HG02678 (cell line): ENCODE results near the gene SVIP.

Experiments used
- ATAC-seq: cut with Tn5 transposase; IDR thresholded peaks from one replicate; pipeline ENCODE4 v1.9.1; 2021; ENCODE audit warnings: mild to moderate bottlenecking, moderate library complexity; ENCODE audit not compliant: unreplicated experiment

The SVIP gene

GRCh38 chr11:22795914-22796313 is 33.7 kb downstream of the SVIP start:
- no peak for ATAC-seq

DNA sequence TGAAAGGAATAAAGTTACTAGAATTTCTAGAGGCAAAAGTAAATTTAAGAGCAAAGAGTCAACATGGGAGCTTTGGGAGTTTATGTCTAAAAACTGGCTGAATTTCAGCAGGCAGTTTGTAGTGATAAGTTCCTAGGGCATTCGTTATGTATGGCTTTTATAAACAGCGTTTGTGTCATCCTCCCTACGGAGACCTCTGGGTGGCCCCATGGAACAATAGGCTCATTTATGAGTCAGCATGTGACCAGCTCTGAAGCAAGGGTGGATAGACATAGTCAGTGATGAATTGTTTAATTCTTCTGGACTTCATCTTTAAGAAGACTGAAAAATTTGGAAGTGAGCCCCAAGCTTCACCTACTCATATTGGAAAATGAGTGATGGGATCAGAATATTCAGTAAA is 37.1 kb downstream of the SVIP start:
- no peak for ATAC-seq

DNA sequence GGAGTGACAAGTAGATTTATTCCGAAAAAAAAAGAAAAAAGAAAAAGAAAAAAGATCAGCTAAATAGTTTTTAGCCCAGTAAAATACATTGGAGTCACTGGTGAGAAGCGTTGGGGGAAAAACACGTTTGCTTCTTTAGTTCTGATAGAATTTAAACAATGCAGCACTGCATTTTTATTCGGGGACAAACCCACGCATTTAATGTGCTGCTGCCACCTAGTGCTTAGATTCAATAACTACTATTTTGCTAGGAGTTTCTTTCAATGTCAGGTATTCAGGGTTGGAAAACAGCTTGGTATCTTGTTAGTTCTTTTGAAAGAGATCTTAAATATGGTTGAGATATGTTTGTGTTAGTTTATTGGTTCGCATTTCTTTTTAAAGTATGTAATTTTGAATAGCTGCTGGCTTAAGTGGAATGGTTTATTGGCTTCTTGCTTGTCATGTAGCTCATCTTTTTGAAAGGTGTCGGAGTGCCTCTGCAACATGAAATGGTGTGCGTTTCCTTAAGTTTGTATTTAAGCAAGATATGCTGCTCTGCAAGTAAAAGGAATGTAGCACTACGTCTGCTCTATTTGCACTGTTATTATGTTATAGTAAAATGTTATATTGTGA is 41.9 kb downstream of the SVIP start:
- peak; percentile 35 for ATAC-seq

DNA sequence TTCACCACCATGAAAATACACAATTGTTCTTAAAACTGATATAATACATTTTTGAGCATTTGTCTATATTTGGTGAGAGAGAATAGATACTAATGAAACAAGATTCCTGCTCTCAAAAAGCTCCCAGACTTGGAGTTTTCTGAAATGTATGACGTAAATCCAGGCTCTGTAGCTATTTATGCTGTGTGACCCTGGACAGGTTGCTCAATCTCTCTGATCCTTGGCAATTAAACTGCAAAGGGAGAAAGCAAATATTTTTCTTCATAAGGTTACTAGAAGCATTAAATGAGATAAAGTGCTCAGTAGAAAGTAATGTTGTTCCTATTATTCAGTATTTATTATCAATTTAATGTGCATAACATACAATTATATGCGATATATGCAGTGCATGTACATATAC is 42.5 kb downstream of the SVIP start:
- ATAC-seq, result no peak

- ATAC-seq, result peak; percentile 93
Observed at GRCh38 chr11:22786475-22786874, 43.1 kb downstream of the SVIP start.

DNA sequence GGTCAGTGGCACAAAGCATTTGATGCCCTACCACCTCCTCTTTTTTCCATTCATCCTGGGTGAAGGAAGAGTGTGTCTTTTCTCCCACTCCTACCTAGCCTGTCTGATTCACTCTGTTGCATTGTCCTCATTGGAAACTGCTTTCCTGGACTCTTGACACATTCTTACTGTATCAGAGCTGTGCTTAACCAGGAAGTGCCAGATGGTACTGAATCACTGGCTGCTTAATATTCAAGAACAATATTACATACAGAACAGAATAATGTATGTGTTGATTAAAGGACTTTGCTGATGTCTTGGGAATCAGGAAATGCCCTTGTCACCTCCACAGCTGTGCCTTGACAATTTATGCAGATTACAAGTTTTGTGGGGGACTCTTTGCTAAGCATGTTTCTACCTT is 44.4 kb downstream of the SVIP start:
- no peak for ATAC-seq

DNA sequence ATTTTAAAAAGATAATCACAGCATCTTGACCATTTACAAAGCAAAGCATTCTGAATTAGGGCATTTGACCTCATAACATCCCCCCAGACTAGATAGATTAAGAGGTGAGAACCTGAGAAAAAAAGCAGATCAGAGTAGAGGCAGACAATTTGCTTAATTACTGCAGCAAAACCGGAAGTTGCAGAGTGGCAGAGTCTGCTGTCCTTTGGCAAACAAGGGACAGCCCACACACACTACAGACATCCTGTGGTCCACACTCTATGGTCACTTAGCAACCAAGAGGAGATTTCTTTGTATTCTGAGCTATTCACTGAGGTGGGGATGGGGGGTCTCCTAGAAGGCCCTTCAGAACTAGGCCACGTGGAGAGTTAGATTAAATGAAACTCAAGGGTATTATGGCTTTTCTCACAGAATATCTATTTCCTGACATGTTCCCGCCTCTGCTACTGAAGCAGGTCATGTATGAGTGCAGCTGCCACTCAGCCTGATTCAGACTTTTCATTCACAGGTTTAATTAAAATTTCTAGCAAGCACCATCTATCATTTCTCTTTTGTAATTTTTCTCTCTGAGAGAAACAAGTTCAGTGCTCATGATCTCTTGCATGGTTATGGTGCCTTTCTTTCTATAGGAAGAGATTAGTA is 48.5 kb downstream of the SVIP start:
- peak; percentile 90 for ATAC-seq

DNA sequence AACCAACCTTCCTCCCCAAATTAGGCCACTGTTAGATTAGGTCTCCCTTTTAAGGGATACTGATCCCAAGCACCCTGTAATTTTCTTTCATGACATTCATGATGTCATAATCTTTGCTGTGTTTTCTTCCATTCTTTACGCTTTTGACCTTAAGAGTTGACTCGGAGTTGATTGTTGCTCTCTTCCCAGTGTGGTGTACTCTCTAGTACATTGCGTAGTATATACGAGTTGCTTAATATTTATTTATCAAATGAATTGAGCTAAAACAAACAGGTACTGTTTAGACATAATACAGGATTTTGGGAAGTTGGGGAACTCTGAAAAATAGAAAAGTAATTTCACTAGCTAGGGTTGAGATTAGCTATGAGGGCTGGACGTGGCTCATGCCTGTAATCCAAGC is 49.8 kb downstream of the SVIP start:
- ATAC-seq, result no peak

GRCh38 chr11:22778642-22779041 is 51.0 kb downstream of the SVIP start:
- no peak for ATAC-seq

GRCh38 chr11:22775248-22775647 is 54.4 kb downstream of the SVIP start:
- ATAC-seq, result no peak

- peak; percentile 67 for ATAC-seq
Observed at GRCh38 chr11:22774716-22775115, 54.9 kb downstream of the SVIP start.

DNA sequence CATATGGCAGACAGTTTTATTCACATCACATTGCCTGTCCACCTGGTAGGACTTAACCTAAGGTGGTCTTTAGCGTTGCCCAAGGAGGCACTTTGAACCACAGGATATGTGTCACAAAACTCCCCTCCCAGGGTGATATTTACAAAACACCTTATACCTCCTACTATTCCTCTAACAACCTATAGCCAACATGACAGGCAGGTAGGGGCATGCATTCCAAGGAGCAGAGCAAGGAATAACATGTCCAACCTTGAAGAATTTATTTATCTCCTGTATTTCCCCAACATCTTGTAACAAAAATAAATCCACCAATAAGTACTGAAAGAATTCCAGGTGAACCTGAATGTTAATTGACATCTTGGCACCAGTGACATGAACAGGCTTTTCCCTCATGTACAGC is 60.5 kb downstream of the SVIP start:
- no peak for ATAC-seq
